GM18867 (cell line): ENCODE data around the gene BUD31.
A peak's percentile ranks its signal among the peaks of the same experiment; 100 is the strongest.
"Not testable (repeated sequence)": the region's sequence is repeated elsewhere in the genome, so short reads cannot be mapped to it uniquely, and the experiment has no call there.

Source experiments
- ATAC-seq: cut with Tn5 transposase; IDR thresholded peaks from one replicate; pipeline ENCODE4 v1.9.1; 2021; ENCODE audit warnings: mild to moderate bottlenecking, moderate library complexity; ENCODE audit not compliant: unreplicated experiment

Gene BUD31

GRCh38 chr7:99428972-99429566 lies 20.3 kb downstream of the BUD31 start:
- no peak for ATAC-seq

DNA sequence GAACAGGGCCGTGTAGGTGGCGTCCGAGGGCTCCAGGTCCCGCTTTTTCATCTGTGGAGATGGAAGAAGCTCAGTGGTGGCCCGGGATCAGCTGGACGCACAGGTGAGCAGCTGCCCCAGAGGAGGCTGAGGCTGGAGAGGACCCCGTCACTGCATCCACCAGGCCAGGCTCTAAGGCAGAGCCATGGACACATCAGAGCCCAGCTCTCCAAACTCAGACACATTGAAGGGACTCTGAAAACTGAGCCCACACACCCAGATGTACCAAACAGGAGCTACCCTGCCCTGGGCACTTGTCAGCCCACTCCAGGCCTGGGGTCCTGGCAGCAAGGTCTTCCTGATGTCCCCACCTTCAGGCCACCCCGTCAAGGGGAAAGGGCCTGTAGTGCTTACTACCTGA lies 21.0 kb downstream of the BUD31 start:
- no peak for ATAC-seq

DNA sequence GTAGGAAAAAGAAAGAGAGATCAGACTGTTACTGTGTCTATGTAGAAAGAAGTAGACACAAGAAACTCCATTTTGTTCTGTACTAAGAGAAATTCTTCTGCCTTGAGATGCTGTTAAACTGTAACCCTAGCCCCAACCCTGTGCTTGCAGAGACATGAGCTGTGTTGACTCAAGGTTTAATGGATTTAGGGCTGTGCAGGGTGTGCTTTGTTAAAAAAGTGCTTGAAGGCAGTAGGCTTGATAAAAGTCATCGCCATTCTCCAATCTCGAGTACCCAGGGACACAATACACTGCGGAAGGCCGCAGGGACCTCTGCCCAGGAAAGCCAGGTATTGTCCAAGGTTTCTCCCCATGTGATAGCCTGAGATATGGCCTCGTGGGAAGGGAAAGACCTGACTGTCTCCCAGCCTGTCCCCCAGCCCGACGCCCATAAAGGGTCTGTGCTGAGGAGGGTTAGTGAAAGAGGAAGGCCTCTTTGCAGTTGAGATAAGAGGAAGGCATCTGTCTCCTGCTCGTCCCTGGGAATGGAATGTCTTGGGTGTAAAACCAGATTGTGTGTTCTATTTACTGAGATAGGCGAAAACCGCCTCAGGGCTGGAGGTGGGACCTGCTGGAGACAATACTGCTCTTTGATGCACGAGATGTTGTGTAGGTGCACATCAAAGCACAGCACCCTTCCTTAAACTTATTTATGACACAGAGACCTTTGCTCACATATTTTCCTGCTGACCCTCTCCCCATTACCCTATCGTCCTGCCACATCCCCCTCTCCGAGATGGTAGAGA lies 23.2 kb downstream of the BUD31 start:
- not testable (repeated sequence) for ATAC-seq

DNA sequence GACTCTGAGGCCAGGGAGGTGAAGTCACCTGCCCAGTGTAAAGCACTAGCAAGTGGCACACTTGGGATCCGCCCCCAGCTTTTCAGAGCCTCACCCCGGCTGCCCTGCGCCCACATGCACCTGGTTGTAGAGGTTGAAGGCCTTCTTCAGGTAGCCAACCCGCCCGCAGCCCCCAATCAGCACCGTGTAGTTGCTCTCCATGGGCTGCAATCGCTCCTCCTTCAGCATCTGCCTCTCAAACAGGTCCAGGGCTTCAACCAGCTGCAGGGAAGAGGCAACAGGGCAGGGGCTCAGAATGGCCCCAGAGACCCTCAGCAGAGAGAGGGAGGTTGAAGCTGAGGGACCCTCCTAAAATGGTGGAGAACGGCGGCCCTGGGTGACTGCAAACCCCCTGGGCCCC lies 24.4 kb downstream of the BUD31 start:
- no peak for ATAC-seq

GRCh38 chr7:99437946-99438572 lies 29.3 kb downstream of the BUD31 start:
- ATAC-seq: peak; percentile 4

DNA sequence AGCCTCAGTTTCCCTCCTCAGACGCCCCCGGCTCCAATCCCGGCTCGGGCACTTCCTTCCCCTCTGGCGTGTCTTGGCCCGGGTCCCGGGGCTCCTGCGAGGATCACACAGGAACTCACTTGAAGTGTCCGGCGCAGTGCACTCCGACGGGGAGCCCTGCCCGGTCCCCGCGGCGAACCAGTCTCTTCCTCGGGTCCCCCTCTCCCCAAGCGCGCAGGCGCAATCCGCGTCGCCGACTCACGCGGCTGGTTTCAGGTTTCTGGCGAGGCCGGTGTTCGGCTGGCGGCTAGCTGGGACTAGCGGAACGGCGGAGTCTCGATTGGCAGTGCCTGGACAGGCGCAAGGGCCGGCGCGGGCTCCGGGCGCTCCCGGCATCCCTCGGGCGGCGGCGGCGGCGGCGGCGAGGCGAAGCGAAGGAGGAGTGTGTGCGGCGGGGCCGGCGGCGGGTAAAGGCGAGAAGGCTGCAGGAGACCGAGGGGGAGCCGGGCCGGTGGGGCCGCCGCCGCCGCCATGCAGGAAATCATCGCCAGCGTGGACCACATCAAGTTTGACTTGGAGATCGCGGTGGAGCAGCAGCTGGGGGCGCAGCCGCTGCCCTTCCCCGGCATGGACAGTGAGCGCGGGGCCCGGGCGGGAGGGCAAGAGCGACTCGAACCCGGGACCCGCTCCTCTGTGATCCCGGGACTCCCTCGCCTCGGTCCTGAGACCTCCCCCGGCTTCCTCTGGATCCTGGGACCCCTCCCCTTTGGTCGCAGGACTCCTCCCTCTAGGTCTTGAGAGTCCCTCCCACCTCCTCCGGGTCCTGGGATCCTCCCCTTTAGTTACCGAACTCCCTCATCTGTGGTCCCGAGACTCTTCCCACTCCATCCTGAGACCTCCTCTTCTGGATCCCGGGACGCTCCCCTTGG lies 30.1 kb downstream of the BUD31 start, which contains the start of the genes CPSF4 and PTCD1:
CPSF4 (plus strand) TSS at position 371 of the 908 bp plus-strand sequence; CDS start at position 511, 140 bp downstream.
PTCD1 (minus strand) TSS at position 226 of the 908 bp plus-strand sequence. CDS start 3,556 bp downstream, outside the sequence.
- peak; percentile 92 for ATAC-seq

DNA sequence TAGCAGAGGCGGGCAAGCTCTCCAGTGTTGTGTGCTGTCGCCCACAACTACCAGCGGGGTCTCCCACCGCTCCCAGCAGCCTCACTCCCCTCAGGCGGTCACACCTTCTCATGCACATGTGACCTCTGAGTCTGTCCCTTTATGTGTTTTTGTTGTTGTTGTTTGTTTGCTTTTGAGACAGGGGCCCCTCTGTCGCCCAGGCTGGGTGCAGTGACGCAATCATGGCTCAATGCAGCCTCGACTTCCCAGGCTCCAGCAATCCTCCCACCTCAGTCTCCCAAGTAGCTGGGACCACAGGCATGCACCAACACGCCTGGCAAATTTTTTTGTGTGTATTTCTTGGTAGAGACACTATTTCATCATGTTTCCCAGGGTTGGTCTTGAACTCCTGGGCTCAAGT lies 31.4 kb downstream of the BUD31 start:
- ATAC-seq: no peak

DNA sequence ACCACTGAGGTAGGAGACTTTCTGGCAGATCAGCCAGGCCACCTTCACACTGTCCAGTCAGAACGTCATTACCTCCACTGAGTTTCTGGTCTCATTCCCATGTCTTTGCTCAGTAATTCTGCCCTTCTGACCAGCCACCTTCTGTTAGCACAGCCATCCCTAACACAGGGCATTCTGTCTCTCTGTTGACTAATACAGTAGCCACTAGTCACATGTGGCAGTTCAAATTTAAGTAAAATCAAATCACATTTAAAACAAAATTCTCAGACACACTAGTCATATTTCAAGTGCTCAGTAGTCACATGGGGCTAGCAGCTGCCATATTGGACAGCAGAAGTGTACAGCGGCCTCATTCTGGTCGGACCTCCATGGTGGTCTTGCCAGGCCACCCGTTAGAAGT lies 37.3 kb downstream of the BUD31 start:
- ATAC-seq: no peak

DNA sequence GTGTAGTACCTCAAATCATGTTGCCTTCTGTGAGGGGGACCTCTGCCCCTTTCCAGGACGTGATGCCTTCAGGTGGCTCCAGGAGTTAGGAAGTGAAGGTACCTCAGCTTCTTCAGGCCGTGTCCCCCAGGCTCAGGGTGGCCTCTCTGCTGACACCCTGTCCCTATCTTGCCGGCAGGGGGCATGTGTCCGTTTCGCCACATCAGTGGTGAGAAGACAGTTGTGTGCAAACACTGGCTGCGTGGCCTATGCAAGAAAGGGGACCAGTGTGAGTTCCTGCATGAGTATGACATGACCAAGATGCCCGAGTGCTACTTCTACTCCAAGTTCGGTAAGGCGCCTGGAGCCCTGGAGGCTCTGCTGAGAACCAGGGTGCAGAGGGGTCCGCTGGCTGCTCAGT lies 39.2 kb downstream of the BUD31 start:
- ATAC-seq: no peak

DNA sequence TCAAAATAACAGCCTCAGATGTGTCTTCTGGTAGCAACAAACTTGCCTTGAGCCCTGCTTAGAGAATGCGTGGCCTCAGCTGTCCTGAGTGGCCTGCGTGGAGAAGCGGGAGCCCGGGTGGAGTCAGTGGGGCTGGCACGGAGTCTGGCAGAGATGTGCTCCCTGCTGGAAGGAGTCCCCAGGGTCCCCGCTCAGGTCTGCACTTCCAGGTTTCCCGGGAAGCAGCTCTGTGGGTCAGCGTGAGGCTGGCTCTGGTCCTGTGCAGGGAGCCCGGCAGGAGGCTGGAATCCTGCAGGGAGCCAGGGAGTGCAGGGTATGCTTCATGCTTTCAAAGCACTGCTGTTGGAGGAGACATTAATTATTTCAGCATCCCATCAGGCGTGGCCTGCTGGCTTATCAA lies 40.1 kb downstream of the BUD31 start:
- no peak for ATAC-seq

DNA sequence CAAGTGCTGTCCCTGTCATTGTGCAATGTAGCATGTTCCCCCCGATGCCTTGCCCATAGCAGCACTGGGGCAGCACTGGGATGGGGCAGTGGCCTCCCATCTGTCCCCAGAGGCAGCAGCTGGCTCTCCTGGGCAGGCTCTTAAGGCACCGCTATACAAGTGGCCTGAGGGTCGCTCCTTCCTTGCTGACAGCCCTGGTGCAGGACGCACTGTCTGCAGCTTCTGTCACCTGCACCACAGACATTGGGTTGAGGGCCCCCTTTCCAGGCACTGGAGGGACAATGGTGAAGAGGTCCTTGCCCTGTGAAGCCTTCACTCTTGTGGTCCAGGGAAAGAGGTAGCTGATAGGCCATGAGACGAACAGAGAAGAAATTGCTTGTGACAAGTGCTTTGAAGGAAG lies 40.6 kb downstream of the BUD31 start:
- no peak for ATAC-seq

GRCh38 chr7:99451936-99452335 lies 43.2 kb downstream of the BUD31 start:
- ATAC-seq: no peak

GRCh38 chr7:99452541-99452940 lies 43.8 kb downstream of the BUD31 start:
- no peak for ATAC-seq

- no peak for ATAC-seq
Observed at GRCh38 chr7:99453105-99453504, 44.3 kb downstream of the BUD31 start.

DNA sequence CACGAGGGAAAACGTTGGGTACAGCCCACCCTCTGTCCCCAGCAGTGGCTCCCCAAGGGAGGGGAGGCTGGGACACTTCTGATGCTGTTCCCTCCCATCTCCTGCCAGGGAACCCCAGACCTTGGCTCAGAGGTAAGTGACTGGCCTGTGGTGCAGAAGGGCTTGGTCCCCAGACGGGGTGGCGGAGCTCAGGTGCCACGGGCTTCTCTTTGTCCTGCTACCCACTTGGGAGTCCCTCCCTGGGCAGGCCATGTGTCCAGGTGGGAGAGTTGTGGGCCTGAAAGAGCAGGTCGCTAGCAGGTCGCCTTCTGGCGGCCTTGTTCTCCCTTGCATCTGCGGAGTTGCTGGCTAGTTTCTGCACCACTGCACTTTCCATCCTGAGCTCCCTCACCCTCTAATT lies 47.1 kb downstream of the BUD31 start:
- ATAC-seq: no peak

- no peak for ATAC-seq
Observed at GRCh38 chr7:99456288-99456687, 47.5 kb downstream of the BUD31 start.

- ATAC-seq: no peak
Observed at GRCh38 chr7:99457050-99457649, 48.4 kb downstream of the BUD31 start.

DNA sequence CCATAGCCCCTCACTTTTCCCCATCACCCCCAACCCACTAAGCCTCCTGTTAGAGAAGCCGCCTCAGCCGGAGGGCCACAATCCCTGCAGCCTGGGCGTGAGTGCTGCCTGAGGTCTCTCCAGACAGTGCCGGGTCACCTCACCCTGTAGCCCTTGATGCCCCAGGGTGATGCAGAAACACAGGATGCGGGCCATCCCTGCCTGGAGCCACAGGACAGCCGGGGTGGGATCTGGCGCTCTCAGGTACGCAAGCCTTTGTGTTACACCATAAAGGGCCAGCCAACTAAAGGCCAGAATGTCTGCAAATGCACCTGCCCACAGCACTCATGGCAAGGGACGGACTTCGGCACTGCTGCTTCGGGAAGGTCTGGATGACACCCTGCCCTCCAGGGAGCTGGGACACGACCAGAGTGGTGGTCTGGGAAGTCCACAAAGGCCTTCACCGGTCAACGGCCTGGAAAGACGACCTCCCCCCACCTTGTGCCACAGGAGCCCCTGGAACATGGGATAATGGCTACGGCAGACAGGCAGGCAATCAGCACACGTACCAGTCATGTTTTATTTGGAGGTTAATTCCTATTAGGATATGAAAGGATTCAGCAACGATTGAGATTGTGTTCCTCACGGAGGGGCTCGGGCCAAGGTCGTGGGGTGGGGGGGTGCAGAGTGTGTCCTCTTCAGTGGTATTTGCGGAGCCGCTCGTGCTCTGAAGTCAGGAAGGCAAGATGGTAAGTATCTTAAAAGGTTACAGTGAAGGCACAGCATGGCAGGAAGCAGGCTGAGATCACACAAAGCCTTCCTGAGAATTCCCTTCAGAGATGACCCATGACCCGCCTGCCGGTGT lies 49.1 kb downstream of the BUD31 start:
- ATAC-seq: no peak

GRCh38 chr7:99459087-99459486 lies 50.3 kb downstream of the BUD31 start:
- no peak for ATAC-seq

- ATAC-seq: no peak
Observed at GRCh38 chr7:99460651-99461050, 51.9 kb downstream of the BUD31 start.
